Endothelial cell of umbilical vein (primary cell): ENCODE results near the gene EBF4. TPM values are rescaled to one million over a fixed set of nuclear protein-coding genes. Genes with fewer than 3 reads are reported as not detected.

Experiments
- BruUV-seq: library from RNA; stranded (reverse); fragments of 400-500 nt; replicated peaks from 2 replicates; lab custom pipeline; 2021; lab: Mats Ljungman, UMichigan
- CTCF ChIA-PET: fragments of 300-600, 350-600 bp; sonication (Branson Sonifier 250); formaldehyde crosslinking; loops from one replicate; lab custom pipeline; 2021; ENCODE audit warnings: antibody characterized with exemption, inconsistent platforms; lab: Charles Lee
- POLR2A ChIA-PET: fragments of 300-600, 350-600 bp; sonication (Branson Sonifier 250); formaldehyde crosslinking; loops from one replicate; lab custom pipeline; 2021; ENCODE audit warnings: antibody characterized with exemption, inconsistent platforms; lab: Charles Lee
- DNase-seq: peaks from one replicate; pipeline ENCODE4 v3.0.0-alpha.2; 2011; ENCODE audit warnings: low read depth, low spot score
- FAIRE-seq: peaks from 2 replicates; lab custom pipeline; 2011; peaks lifted over from hg19 to GRCh38; lab: Jason Lieb, UNC
- H2AFZ ChIP-seq: 2 replicates; pipeline ENCODE4 v1.6.0; 2012; ENCODE audit warnings: low read depth, low read length, control low read depth, inconsistent platforms
- H3K27ac ChIP-seq: 2 replicates; pipeline ENCODE4 v1.5.1; 2011; ENCODE audit warnings: low read depth, mild to moderate bottlenecking, control low read depth, low read length, moderate library complexity; ENCODE audit not compliant: insufficient read depth
- H3K27me3 ChIP-seq, 2 experiments: 2 replicates each; pipeline versions ENCODE4 v1.6.0 to v1.6.1; 2011; ENCODE audit warnings: low read length in 2 of 2, mixed read lengths in 1 of 2; ENCODE audit not compliant: control insufficient read depth in 2 of 2, insufficient read depth in 2 of 2
- H3K36me3 ChIP-seq, 2 experiments: 2 replicates in 1 of 2; 3 replicates in 1 of 2; pipeline ENCODE4 v1.5.1; 2011; ENCODE audit warnings: low read length in 2 of 2, mild to moderate bottlenecking in 1 of 2, moderate library complexity in 1 of 2; ENCODE audit not compliant: control insufficient read depth in 2 of 2, insufficient read depth in 2 of 2; ENCODE audit errors: extremely low read depth in 1 of 2
- H3K4me1 ChIP-seq: 3 replicates; pipeline ENCODE4 v1.5.1; 2011; ENCODE audit warnings: mild to moderate bottlenecking, low read length; ENCODE audit not compliant: control insufficient read depth, insufficient read depth; ENCODE audit errors: extremely low read depth
- H3K4me2 ChIP-seq: 2 replicates; pipeline ENCODE4 v1.6.1; 2011; ENCODE audit warnings: low read length, control low read depth, mixed read lengths; ENCODE audit not compliant: insufficient read depth
- H3K4me3 ChIP-seq, 3 experiments: fragments of 200-600 bp in 1 of 3; sonication (generic), shearing (Covaris generic) in 1 of 3; replicated peaks in 1 of 3; 2 replicates each; pipeline ENCODE4 v1.5.1; 2011 to 2016; ENCODE audit warnings: control low read depth in 3 of 3, low read length in 3 of 3, mild to moderate bottlenecking in 2 of 3, inconsistent platforms in 1 of 3, low read depth in 1 of 3, moderate library complexity in 1 of 3; ENCODE audit not compliant: insufficient read depth in 1 of 3
- H3K79me2 ChIP-seq: 2 replicates; pipeline ENCODE4 v1.6.0; 2012; ENCODE audit warnings: low read length, inconsistent platforms; ENCODE audit not compliant: control insufficient read depth, insufficient read depth
- H3K9ac ChIP-seq: replicated peaks from 2 replicates; pipeline ENCODE3; 2011; ENCODE audit warnings: low read length, control low read depth; ENCODE audit not compliant: insufficient read depth; ENCODE audit errors: extremely low read depth
- H3K9me1 ChIP-seq: replicated peaks from 3 replicates; pipeline ENCODE4 v1.6.0; 2011; ENCODE audit warnings: mild to moderate bottlenecking, low read length; ENCODE audit not compliant: control insufficient read depth, insufficient read depth; ENCODE audit errors: extremely low read depth
- H3K9me3 ChIP-seq: replicated peaks from 2 replicates; pipeline ENCODE4 v1.5.1; 2012; ENCODE audit warnings: low read length, inconsistent platforms; ENCODE audit not compliant: control insufficient read depth, insufficient read depth
- H4K20me1 ChIP-seq: replicated peaks from 2 replicates; pipeline ENCODE3; 2011; ENCODE audit warnings: mild to moderate bottlenecking, low read length; ENCODE audit not compliant: control insufficient read depth, insufficient read depth; ENCODE audit errors: extremely low read depth
- CTCF ChIP-seq, 2 donors: IDR thresholded peaks; 1 replicate in 1 of 2; 2 replicates in 1 of 2; pipeline ENCODE4 v1.5.1; 2011; ENCODE audit warnings: low read length in 2 of 2, mild to moderate bottlenecking in 2 of 2, moderate library complexity in 2 of 2, control low read depth in 1 of 2, inconsistent platforms in 1 of 2, low read depth in 1 of 2; ENCODE audit not compliant: insufficient read depth in 1 of 2; ENCODE audit errors: extremely low read depth in 1 of 2
- EZH2 ChIP-seq: IDR thresholded peaks from 2 replicates; pipeline ENCODE4 v1.6.1; 2012; ENCODE audit warnings: borderline replicate concordance, low read depth, mild to moderate bottlenecking, moderate library complexity, low read length, inconsistent platforms; ENCODE audit not compliant: severe bottlenecking
- FOS ChIP-seq: IDR thresholded peaks from 2 replicates; pipeline ENCODE4 v1.6.1; 2011; ENCODE audit warnings: mild to moderate bottlenecking, low read length, moderate library complexity, borderline replicate concordance; ENCODE audit not compliant: insufficient read depth
- GATA2 ChIP-seq: IDR thresholded peaks from 2 replicates; pipeline ENCODE4 v1.7.0; 2011; ENCODE audit warnings: low read depth, mild to moderate bottlenecking, moderate library complexity, mixed read lengths, low read length; ENCODE audit not compliant: insufficient read length, insufficient read depth
- JUN ChIP-seq: IDR thresholded peaks from 2 replicates; pipeline ENCODE4 v1.6.1; 2011; ENCODE audit warnings: borderline replicate concordance, low read depth; ENCODE audit not compliant: insufficient read length, insufficient read depth
- MAX ChIP-seq: IDR thresholded peaks from 2 replicates; pipeline ENCODE4 v1.6.1; 2011; ENCODE audit not compliant: insufficient read depth, insufficient read length
- MYC ChIP-seq: IDR thresholded peaks from one replicate; pipeline ENCODE4 v1.6.1; 2011; ENCODE audit warnings: mild to moderate bottlenecking, low read depth, low read length
- POLR2A ChIP-seq: IDR thresholded peaks from 2 replicates; pipeline ENCODE4 v1.6.1; 2012; ENCODE audit warnings: low read depth, mild to moderate bottlenecking, control low read depth, low read length
- POLR2AphosphoS5 ChIP-seq: IDR thresholded peaks from 2 replicates; pipeline ENCODE4 v1.6.1; 2012; ENCODE audit warnings: low read depth, mild to moderate bottlenecking, control low read depth, low read length, moderate library complexity; ENCODE audit not compliant: insufficient read depth
- dilution Hi-C: fragments of 300-500 bp; cut with MboI; formaldehyde crosslinking; loops from one replicate; pipeline ENCODE4 v1.15.0; 2019; ENCODE audit warnings: low sequenced_read_pairs; ENCODE audit not compliant: extremely low pct_ligation_motif_present
- intact Hi-C: fragments of 100-400 bp; cut with micrococcal nuclease; formaldehyde crosslinking; loops from one replicate; pipeline ENCODE4 v1.10.0; 2022
- microRNA counts: library from miRNA; unstranded; fragments of <30 nt; microRNA quantifications from one replicate; lab custom pipeline; 2016
- microRNA-seq: library from miRNA; unstranded; fragments of <30 nt; microRNA quantifications from one replicate; pipeline ENCODE4 v1.2.0, GENCODE V29; 2021; ENCODE audit warnings: borderline number of aligned reads, borderline replicate concordance
- polyA plus RNA-seq, 4 experiments: library from polyadenylated mRNA; depleted of rRNA in 3 of 4; stranded (reverse) in 3 of 4; unstranded in 1 of 4; fragments of >200 nt; gene quantifications; 2 replicates each; pipeline versions ENCODE4 v1.2.1 to v1.2.3, GENCODE V29; 2011 to 2012; ENCODE audit warnings: missing spikeins in 1 of 4
- small RNA-seq: library from RNA; depleted of rRNA; stranded (forward); fragments of <200 nt; gene quantifications from one replicate; pipeline ENCODE3, GENCODE V24; 2012; ENCODE audit warnings: low replicate concordance, low read depth; ENCODE audit not compliant: insufficient read depth, insufficient read length
- total RNA-seq: library from RNA; stranded (reverse); gene quantifications from 2 replicates; pipeline ENCODE4 v1.2.3, GENCODE V29; 2021

EBF4 gene
- total and polyA plus RNA-seq, 2 donors (not counting 3 experiments of a cell fraction or from before 2014, with no cell fraction given): 2.7 to 3.4 TPM

- POLR2A ChIA-PET: no interaction called here
- intact Hi-C loops: no loop called here
- TF ChIP-seq MYC (no peak), POLR2AphosphoS5 (no peak), MAX (no peak), POLR2A (no peak), EZH2 (no peak), JUN (no peak), CTCF (IDR thresholded peaks at IDR 0.05; ENCODE audit: extremely low read depth in 1 of 2, insufficient read depth in 1 of 2, low read depth in 1 of 2, low read length in 2 of 2) (no peak), GATA2 (no peak), FOS (no peak)
- Histone ChIP-seq H3K27ac (no peak overlapping the region), H3K4me1 (no peaks in the 10 kb centered on the region), H3K4me3 (no peak overlapping the region), H3K27me3 (peaks cover 22 to 46% of the 10 kb centered on the region in 2 experiments), H3K79me2 (no peaks in the 10 kb centered on the region), H3K9me3 (peaks cover 1% of the 10 kb centered on the region), H3K36me3 (no peaks in the 10 kb centered on the region), H4K20me1 (no peaks in the 10 kb centered on the region), H3K4me2 (no peak overlapping the region), H3K9me1 (no peaks in the 10 kb centered on the region), H2AFZ (no peak overlapping the region), H3K9ac (no peak overlapping the region)
- FAIRE-seq: no peak
- BruUV-seq: no TSS peak
- dilution Hi-C loops: no loop called here
- DNase-seq: no peak
- CTCF ChIA-PET: no interaction called here
Observed at GRCh38 chr20:2809690-2810089, 117.1 kb downstream of the EBF4 start.

MicroRNAs encoded within 50 kb of the gene (microRNA counts, 767-probe panel; counts per million panel counts)
- 723 counts per million, percentile 96 among the panel's probes with 10 or more counts for microRNA hsa-miR-1292 (lab: Ali Mortazavi, UCI)

Small RNA genes within 50 kb of the gene (microRNA-seq; reads per million reads assigned to microRNA genes)
- 10.0 reads per million, percentile 25 among the genes with 10 or more reads in this experiment for gene MIR1292

Small RNA genes within 50 kb of the gene (small RNA-seq; reads per million reads assigned to genes)
- gene SNORA51: not detected
- not detected for gene SNORD110
- gene SNORD56: not detected
- gene SNORD57: not detected
- gene SNORD86: not detected

Other genes starting within 250 kb of the EBF4 start
- 296 and 323 TPM in 2 replicates for gene SNRPB, start 222.0 kb upstream of the EBF4 start, total RNA-seq
- 340 and 357 TPM in 2 replicates for gene SNRPB, start 222.0 kb upstream of the EBF4 start, polyA plus RNA-seq
- 7.9 and 9.2 TPM in 2 replicates for gene ZNF343, start 183.9 kb upstream of the EBF4 start, total RNA-seq
- gene ZNF343, start 183.9 kb upstream of the EBF4 start, polyA plus RNA-seq: 4.7 and 5.0 TPM in 2 replicates
- gene TMC2, start 156.2 kb upstream of the EBF4 start, total RNA-seq: not detected in 2 replicates
- gene TMC2, start 156.2 kb upstream of the EBF4 start, polyA plus RNA-seq: not detected in 2 replicates
- gene NOP56, start 40.1 kb upstream of the EBF4 start, total RNA-seq: 305 and 329 TPM in 2 replicates
- 145 and 151 TPM in 2 replicates for gene NOP56, start 40.1 kb upstream of the EBF4 start, polyA plus RNA-seq
- 86.9 and 87.9 TPM in 2 replicates for gene IDH3B, start 28.6 kb upstream of the EBF4 start, total RNA-seq
- gene IDH3B, start 28.6 kb upstream of the EBF4 start, polyA plus RNA-seq: 168 and 177 TPM in 2 replicates
- 9.3 and 20.3 TPM in 2 replicates for gene CPXM1, start 107.8 kb downstream of the EBF4 start, total RNA-seq
- gene CPXM1, start 107.8 kb downstream of the EBF4 start, polyA plus RNA-seq: 18.9 and 21.3 TPM in 2 replicates
- gene C20orf141, start 122.2 kb downstream of the EBF4 start, total RNA-seq: not detected in 2 replicates
- not detected in 2 replicates for gene C20orf141, start 122.2 kb downstream of the EBF4 start, polyA plus RNA-seq
- not detected in 2 replicates for gene TMEM239, start 123.6 kb downstream of the EBF4 start, total RNA-seq
- gene TMEM239, start 123.6 kb downstream of the EBF4 start, polyA plus RNA-seq: not detected in 2 replicates
- 18.7 and 20.1 TPM in 2 replicates for gene PCED1A, start 147.9 kb downstream of the EBF4 start, total RNA-seq
- 32.0 and 37.6 TPM in 2 replicates for gene PCED1A, start 147.9 kb downstream of the EBF4 start, polyA plus RNA-seq
- gene VPS16, start 148.0 kb downstream of the EBF4 start, total RNA-seq: 35.8 and 42.3 TPM in 2 replicates
- gene VPS16, start 148.0 kb downstream of the EBF4 start, polyA plus RNA-seq: 37.6 and 37.8 TPM in 2 replicates
- gene PTPRA, start 180.7 kb downstream of the EBF4 start, total RNA-seq: 52.2 and 53.4 TPM in 2 replicates
- gene PTPRA, start 180.7 kb downstream of the EBF4 start, polyA plus RNA-seq: 37.7 and 43.2 TPM in 2 replicates